Activated CD8-positive, alpha-beta T cell treated with anti-CD3 and anti-CD28 coated beads for 36 hours (primary cell): Measurements from ENCODE around the gene MAZ. TPM values are rescaled to one million over a fixed set of nuclear protein-coding genes. Genes with fewer than 3 reads are reported as not detected.

Experiments
- ATAC-seq: fragments of 200-7000 bp; cut with Tn5 transposase; one replicate; pipeline ENCODE4 v1.10.0; 2021; ENCODE audit warnings: mild to moderate bottlenecking, moderate library complexity
- CTCF ChIA-PET: fragments of 350-600 bp; sonication (Branson Sonifier 250); formaldehyde crosslinking; loops from one replicate; lab custom pipeline; 2021; ENCODE audit warnings: antibody characterized with exemption; lab: Charles Lee
- POLR2A ChIA-PET: fragments of 350-600 bp; sonication (Branson Sonifier 250); formaldehyde crosslinking; loops from one replicate; lab custom pipeline; 2021; ENCODE audit warnings: antibody characterized with exemption; lab: Charles Lee
- DNase-seq: peaks from one replicate; pipeline ENCODE4 v3.0.0-alpha.2; 2020
- H3K27ac Mint-ChIP-seq: one replicate; pipeline ENCODE4 v1.8.0; 2021; ENCODE audit warnings: mild to moderate bottlenecking, mixed read lengths
- H3K27me3 Mint-ChIP-seq: one replicate; pipeline ENCODE4 v1.8.0; 2021; ENCODE audit warnings: mixed read lengths
- H3K36me3 Mint-ChIP-seq: one replicate; pipeline ENCODE4 v1.8.0; 2021; ENCODE audit warnings: low read depth, mixed read lengths
- H3K4me1 Mint-ChIP-seq: one replicate; pipeline ENCODE4 v1.8.0; 2021; ENCODE audit warnings: low read depth, mixed read lengths
- H3K4me3 Mint-ChIP-seq: one replicate; pipeline ENCODE4 v1.8.0; 2021; ENCODE audit warnings: mild to moderate bottlenecking, moderate library complexity, mixed read lengths
- H3K9me3 Mint-ChIP-seq: one replicate; pipeline ENCODE4 v1.8.0; 2021; ENCODE audit warnings: mixed read lengths
- intact Hi-C: fragments of 100-400 bp; cut with micrococcal nuclease; formaldehyde crosslinking; loops from one replicate; pipeline ENCODE4 v1.10.0; 2022
- total RNA-seq, 2 experiments: library from RNA; stranded (reverse); gene quantifications; one replicate each; pipeline ENCODE4 v1.2.3, GENCODE V29; 2021
- TF ChIP-seq, protein P1 (sequence below): fragments of 200-600 bp; IDR thresholded peaks from one replicate; pipeline ENCODE4 v1.8.0; 2022; ENCODE audit warnings: antibody characterized with exemption, mild to moderate bottlenecking

Gene MAZ
- total RNA-seq, 2 experiments from 2014 or later = 380 to 382 TPM

DNA sequence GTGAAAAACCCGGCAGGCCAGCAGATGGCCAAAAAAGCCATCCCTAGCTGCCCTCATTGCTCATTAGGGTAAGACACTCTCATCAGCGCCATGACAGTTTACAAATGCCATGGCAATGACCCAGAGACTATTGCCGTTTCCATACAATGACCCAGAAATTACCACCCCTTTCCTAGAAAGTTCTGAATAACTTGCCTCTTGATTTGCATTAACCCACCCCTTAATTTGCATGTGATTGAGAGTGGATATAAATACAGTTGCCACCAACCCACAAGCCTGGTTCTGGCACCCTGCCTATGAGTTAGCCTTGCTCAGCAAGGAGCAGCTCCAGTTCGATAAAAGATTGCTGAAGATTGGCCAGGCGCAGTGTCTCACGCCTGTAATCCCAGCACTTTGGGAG, 44.4 kb upstream of the MAZ start:
- intact Hi-C loops = no loop called here
- H3K36me3 Mint-ChIP-seq = no peaks in the 10 kb centered on the region

DNA sequence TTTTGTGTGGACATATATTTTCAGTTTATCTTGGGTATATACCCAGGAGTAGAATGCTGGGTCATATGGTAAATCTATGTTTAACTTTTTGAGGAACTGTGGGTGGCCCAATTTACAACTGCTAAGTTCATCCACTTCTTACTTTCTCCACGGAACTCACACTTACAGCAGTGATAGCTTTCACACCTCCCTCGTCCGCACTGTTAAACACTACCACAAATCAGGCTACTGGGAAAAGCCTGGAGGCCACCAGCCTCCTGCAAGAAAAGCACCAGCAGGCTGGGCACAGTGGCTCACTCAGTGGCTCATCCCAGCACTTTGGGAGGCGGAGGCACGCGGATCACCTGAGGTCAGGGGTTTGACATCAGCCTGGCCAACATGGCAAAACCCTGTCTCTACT, 43.0 kb upstream of the MAZ start:
- Mint-ChIP-seq H3K27me3 (no peaks in the 10 kb centered on the region), H3K27ac (no peak overlapping the region), H3K36me3 (no peaks in the 10 kb centered on the region), H3K4me1 (no peaks in the 10 kb centered on the region), H3K9me3 (no peaks in the 10 kb centered on the region), H3K4me3 (no peak overlapping the region)
- TF ChIP-seq, protein P1, sequence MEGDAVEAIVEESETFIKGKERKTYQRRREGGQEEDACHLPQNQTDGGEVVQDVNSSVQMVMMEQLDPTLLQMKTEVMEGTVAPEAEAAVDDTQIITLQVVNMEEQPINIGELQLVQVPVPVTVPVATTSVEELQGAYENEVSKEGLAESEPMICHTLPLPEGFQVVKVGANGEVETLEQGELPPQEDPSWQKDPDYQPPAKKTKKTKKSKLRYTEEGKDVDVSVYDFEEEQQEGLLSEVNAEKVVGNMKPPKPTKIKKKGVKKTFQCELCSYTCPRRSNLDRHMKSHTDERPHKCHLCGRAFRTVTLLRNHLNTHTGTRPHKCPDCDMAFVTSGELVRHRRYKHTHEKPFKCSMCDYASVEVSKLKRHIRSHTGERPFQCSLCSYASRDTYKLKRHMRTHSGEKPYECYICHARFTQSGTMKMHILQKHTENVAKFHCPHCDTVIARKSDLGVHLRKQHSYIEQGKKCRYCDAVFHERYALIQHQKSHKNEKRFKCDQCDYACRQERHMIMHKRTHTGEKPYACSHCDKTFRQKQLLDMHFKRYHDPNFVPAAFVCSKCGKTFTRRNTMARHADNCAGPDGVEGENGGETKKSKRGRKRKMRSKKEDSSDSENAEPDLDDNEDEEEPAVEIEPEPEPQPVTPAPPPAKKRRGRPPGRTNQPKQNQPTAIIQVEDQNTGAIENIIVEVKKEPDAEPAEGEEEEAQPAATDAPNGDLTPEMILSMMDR = no peak
- DNase-seq (no peak), ATAC-seq (no peak)
- intact Hi-C loops = no loop called here
- POLR2A ChIA-PET = no interaction called here
- CTCF ChIA-PET = no interaction called here

More for the DNA sequence above, 44.4 kb upstream of the MAZ start:
- Mint-ChIP-seq H3K27me3 (no peaks in the 10 kb centered on the region), H3K4me1 (peaks cover 6% of the 10 kb centered on the region), H3K9me3 (no peaks in the 10 kb centered on the region), H3K27ac (no peak overlapping the region), H3K4me3 (no peak overlapping the region)
- CTCF ChIA-PET = no interaction called here
- ATAC-seq = no peak
- TF ChIP-seq, protein P1 = no peak
- no peak for DNase-seq
- POLR2A ChIA-PET = no interaction called here

DNA sequence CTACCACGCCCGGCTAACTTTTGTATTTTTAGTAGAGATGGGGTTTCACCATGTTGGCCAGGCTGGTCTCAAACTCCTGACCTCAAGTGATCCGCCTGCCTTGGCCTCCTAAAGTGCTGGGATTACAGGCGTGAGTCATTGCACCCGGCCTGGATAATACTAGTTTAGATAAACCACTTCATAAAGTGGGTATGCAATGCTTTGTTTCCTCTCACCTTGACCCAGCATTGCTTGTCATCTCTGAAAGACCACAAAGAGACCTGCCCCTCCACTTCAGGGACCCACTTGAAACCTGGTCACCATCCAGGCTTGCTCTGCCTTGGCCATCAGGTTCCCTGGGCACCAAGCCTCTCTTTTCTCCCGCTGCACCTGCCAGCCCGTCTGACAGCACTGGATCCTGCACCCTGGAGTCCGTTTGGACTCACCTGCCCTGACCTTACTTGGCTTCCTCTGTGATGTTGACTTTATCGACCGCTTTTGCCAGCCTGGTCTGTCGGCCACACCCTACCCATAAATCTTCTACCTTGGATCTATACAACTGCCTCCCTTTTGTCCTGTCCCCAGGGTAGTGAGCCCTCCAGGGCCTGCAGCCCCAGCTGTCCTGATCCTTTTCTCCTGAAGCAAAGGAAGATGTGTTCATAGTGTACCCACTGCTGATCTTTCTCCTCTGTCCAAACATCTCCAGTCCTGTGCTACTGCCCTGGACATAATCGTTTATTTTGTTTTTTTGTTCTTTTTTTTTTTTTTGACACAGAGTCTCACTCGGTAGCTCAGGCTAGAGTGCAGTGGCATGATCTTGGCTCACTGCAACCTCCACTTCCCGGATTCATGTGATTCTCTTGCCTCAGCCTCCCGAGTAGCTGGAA, 40.9 kb upstream of the MAZ start:
- POLR2A ChIA-PET = interaction anchor here (1.0 kb wide), 1 partner anchor 25 kb away, joined by 4 read pairs; no protein-coding TSS in a partner anchor
- H3K9me3 Mint-ChIP-seq = no peaks in the 10 kb centered on the region
- H3K27ac Mint-ChIP-seq = no peak overlapping the region
- H3K27me3 Mint-ChIP-seq = no peaks in the 10 kb centered on the region
- TF ChIP-seq, protein P1 = no peak
- intact Hi-C loops = no loop called here
- ATAC-seq (no peak), DNase-seq (no peak)
- no peaks in the 10 kb centered on the region for H3K36me3 Mint-ChIP-seq
- H3K4me3 Mint-ChIP-seq = no peak overlapping the region
- CTCF ChIA-PET = interaction anchor here (0.6 to 1.5 kb wide), 4 partner anchors 19 to 83 kb away, joined by 3 to 4 read pairs (median 3); no protein-coding TSS in a partner anchor
- H3K4me1 Mint-ChIP-seq = no peaks in the 10 kb centered on the region

DNA sequence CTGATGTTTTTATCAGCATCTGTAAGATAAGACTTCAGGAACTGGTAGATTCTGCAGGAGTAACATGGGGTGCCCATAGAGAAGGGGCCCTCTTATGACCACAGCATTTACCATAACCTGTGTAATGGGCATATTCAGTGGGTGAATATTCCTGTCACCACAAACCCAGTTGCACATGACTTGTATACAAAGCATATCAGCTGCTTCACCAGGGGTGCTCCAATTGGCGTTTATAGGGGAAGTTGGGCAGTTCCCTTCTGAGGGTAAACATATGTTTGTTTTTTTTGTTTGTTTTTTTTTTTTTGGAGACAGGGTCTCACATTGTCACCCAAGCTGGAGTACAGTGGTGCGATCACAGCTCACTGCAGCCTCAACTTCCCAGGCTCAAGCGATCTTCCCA, 39.8 kb upstream of the MAZ start:
- H3K27ac Mint-ChIP-seq = no peak overlapping the region
- no peaks in the 10 kb centered on the region for H3K36me3 Mint-ChIP-seq
- TF ChIP-seq, protein P1 = no peak
- ChIA-PET CTCF (interaction anchor here (3.0 kb wide), 1 partner anchor 19 kb away, joined by 13 read pairs; no protein-coding TSS in a partner anchor), POLR2A (no interaction called here)
- H3K9me3 Mint-ChIP-seq = no peaks in the 10 kb centered on the region
- no peak overlapping the region for H3K4me3 Mint-ChIP-seq
- intact Hi-C loops = no loop called here
- peaks cover 3% of the 10 kb centered on the region for H3K4me1 Mint-ChIP-seq
- H3K27me3 Mint-ChIP-seq = no peaks in the 10 kb centered on the region
- ATAC-seq (no peak), DNase-seq (no peak)

DNA sequence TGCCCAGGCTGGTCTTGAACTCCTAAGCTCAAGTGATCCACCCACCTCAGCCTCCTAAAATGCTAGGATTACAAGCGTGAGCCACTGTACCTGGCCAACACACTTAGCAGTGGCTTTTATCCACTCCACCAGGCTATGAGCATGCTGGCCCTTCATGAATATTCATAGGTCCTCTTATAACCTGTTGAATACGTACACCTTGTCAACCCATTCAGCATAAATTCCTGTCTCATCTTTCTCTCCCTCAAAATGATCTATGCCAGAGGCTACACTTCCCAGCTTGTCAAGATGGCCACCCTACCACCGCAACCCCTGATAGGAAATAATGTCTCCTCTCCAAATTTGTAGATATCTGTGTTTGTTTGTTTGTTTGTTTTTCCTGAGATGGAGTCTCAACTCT, 39.3 kb upstream of the MAZ start:
- no peaks in the 10 kb centered on the region for H3K27me3 Mint-ChIP-seq
- ATAC-seq (no peak), DNase-seq (no peak)
- intact Hi-C loops = no loop called here
- POLR2A ChIA-PET = no interaction called here
- TF ChIP-seq, protein P1 = no peak
- H3K36me3 Mint-ChIP-seq = no peaks in the 10 kb centered on the region
- H3K9me3 Mint-ChIP-seq = no peaks in the 10 kb centered on the region
- no peak overlapping the region for H3K27ac Mint-ChIP-seq
- CTCF ChIA-PET = interaction anchor here (1.1 to 3.0 kb wide), 2 partner anchors 10 to 18 kb away, joined by 3 to 13 read pairs; no protein-coding TSS in a partner anchor
- H3K4me1 Mint-ChIP-seq = peaks cover 6% of the 10 kb centered on the region
- H3K4me3 Mint-ChIP-seq = no peak overlapping the region
